Caco-2 (cell line): Measurements from ENCODE around the gene UGT2A2. TPM values are rescaled to one million over a fixed set of nuclear protein-coding genes. Genes with fewer than 3 reads are reported as not detected.

Experiments used
- BruUV-seq: library from RNA; stranded (reverse); fragments of 400-500 nt; replicated peaks from 2 replicates; lab custom pipeline; 2021; lab: Mats Ljungman, UMichigan
- CTCF ChIA-PET: fragments of 300-600 bp; sonication (Branson Sonifier 250); formaldehyde crosslinking; loops from one replicate; lab custom pipeline; 2022; ENCODE audit warnings: antibody characterized with exemption; lab: Charles Lee
- POLR2A ChIA-PET: fragments of 300-600 bp; sonication (Branson Sonifier 250); formaldehyde crosslinking; loops from one replicate; lab custom pipeline; 2022; ENCODE audit warnings: antibody characterized with exemption; lab: Charles Lee
- DNase-seq, 2 experiments: peaks; one replicate each; pipeline versions ENCODE4 v3.0.0 to v3.0.0-alpha.2; 2020 to 2022
- H3K27me3 ChIP-seq: replicated peaks from 2 replicates; pipeline ENCODE4 v1.6.0; 2011; ENCODE audit warnings: low read length; ENCODE audit not compliant: control insufficient read depth, insufficient read depth
- H3K36me3 ChIP-seq: 2 replicates; pipeline ENCODE4 v1.5.1; 2011; ENCODE audit warnings: low read length; ENCODE audit not compliant: control insufficient read depth, insufficient read depth
- H3K4me1 ChIP-seq: fragments of 250-450 bp; sonication (Bioruptor Pico); 2 replicates; pipeline ENCODE4 v1.5.1; 2020; ENCODE audit warnings: mild to moderate bottlenecking
- H3K4me3 ChIP-seq: 2 replicates; pipeline ENCODE4 v1.5.1; 2011; ENCODE audit warnings: low read depth, mild to moderate bottlenecking, control low read depth, low read length
- H3K9me3 ChIP-seq: fragments of 250-450 bp; sonication (Bioruptor Pico); 2 replicates; pipeline ENCODE4 v1.5.1; 2020; ENCODE audit warnings: mild to moderate bottlenecking, moderate library complexity
- H3K27ac Mint-ChIP-seq: one replicate; pipeline ENCODE4 v1.8.0; 2022; ENCODE audit warnings: mixed read lengths; ENCODE audit not compliant: unreplicated experiment
- H3K27me3 Mint-ChIP-seq: one replicate; pipeline ENCODE4 v1.8.0; 2022; ENCODE audit warnings: mixed read lengths; ENCODE audit not compliant: insufficient read depth, unreplicated experiment
- H3K36me3 Mint-ChIP-seq: one replicate; pipeline ENCODE4 v1.8.0; 2022; ENCODE audit warnings: mild to moderate bottlenecking, mixed read lengths; ENCODE audit not compliant: insufficient read depth, unreplicated experiment
- H3K4me1 Mint-ChIP-seq: one replicate; pipeline ENCODE4 v1.8.0; 2022; ENCODE audit warnings: low read depth, mixed read lengths; ENCODE audit not compliant: unreplicated experiment
- H3K4me3 Mint-ChIP-seq: one replicate; pipeline ENCODE4 v1.8.0; 2022; ENCODE audit warnings: mild to moderate bottlenecking, moderate library complexity, mixed read lengths; ENCODE audit not compliant: unreplicated experiment
- H3K9me3 Mint-ChIP-seq: one replicate; pipeline ENCODE4 v1.8.0; 2022; ENCODE audit warnings: mixed read lengths; ENCODE audit not compliant: unreplicated experiment
- CTCF ChIP-seq, 2 experiments: fragments of 200-600 bp in 1 of 2; IDR thresholded peaks; 1 replicate in 1 of 2; 2 replicates in 1 of 2; pipeline versions ENCODE4 v1.5.1 to v1.8.0; 2011 to 2022; ENCODE audit warnings: antibody characterized with exemption in 1 of 2, control low read depth in 1 of 2, inconsistent platforms in 1 of 2, low read depth in 1 of 2, low read length in 1 of 2, mild to moderate bottlenecking in 1 of 2, moderate library complexity in 1 of 2; ENCODE audit not compliant: insufficient read depth in 1 of 2, severe bottlenecking in 1 of 2, unreplicated experiment in 1 of 2
- intact Hi-C: fragments of 100-400 bp; cut with micrococcal nuclease; formaldehyde crosslinking; loops from one replicate; pipeline ENCODE4 v1.10.0; 2022; ENCODE audit not compliant: unreplicated experiment
- total RNA-seq: library from RNA; stranded (reverse); gene quantifications from 2 replicates; pipeline ENCODE4 v1.2.3, GENCODE V29; 2022

UGT2A2 gene
- total RNA-seq, 1 experiment from 2014 or later: not detected

- BruUV-seq: no TSS peak
- CTCF ChIA-PET: no interaction called here
- TF ChIP-seq CTCF (IDR thresholded peaks at IDR 0.05; ENCODE audit: insufficient read depth in 1 of 2, low read depth in 1 of 2, low read length in 1 of 2, severe bottlenecking in 1 of 2, unreplicated experiment in 1 of 2): no peak
- no peaks in the 10 kb centered on the region for H3K4me1 Mint-ChIP-seq
- Histone ChIP-seq H3K9me3 (no peaks in the 10 kb centered on the region), H3K27me3 (no peaks in the 10 kb centered on the region), H3K36me3 (no peaks in the 10 kb centered on the region), H3K4me1 (no peaks in the 10 kb centered on the region), H3K4me3 (no peak overlapping the region)
- no peaks in the 10 kb centered on the region for H3K27me3 Mint-ChIP-seq
- DNase-seq: no peak
- intact Hi-C loops: no loop called here
- no peaks in the 10 kb centered on the region for H3K9me3 Mint-ChIP-seq
- POLR2A ChIA-PET: no interaction called here
- H3K27ac Mint-ChIP-seq: no peak overlapping the region
- no peaks in the 10 kb centered on the region for H3K36me3 Mint-ChIP-seq
- no peak overlapping the region for H3K4me3 Mint-ChIP-seq
Observed at GRCh38 chr4:69576251-69576877, 63.1 kb downstream of the UGT2A2 start.

GRCh38 chr4:69568787-69569186 is 70.7 kb downstream of the UGT2A2 start:
- Histone ChIP-seq H3K4me3 (no peak overlapping the region), H3K9me3 (no peaks in the 10 kb centered on the region), H3K4me1 (no peaks in the 10 kb centered on the region), H3K36me3 (no peaks in the 10 kb centered on the region), H3K27me3 (no peaks in the 10 kb centered on the region)
- Mint-ChIP-seq H3K4me3 (no peak overlapping the region), H3K36me3 (no peaks in the 10 kb centered on the region), H3K27me3 (no peaks in the 10 kb centered on the region), H3K27ac (no peak overlapping the region), H3K4me1 (no peaks in the 10 kb centered on the region), H3K9me3 (no peaks in the 10 kb centered on the region)
- intact Hi-C loops: no loop called here
- no peak for TF ChIP-seq CTCF (IDR thresholded peaks at IDR 0.05; ENCODE audit: insufficient read depth in 1 of 2, low read depth in 1 of 2, low read length in 1 of 2, severe bottlenecking in 1 of 2, unreplicated experiment in 1 of 2)
- ChIA-PET CTCF (no interaction called here), POLR2A (no interaction called here)
- no peak for DNase-seq
- BruUV-seq: no TSS peak

DNA sequence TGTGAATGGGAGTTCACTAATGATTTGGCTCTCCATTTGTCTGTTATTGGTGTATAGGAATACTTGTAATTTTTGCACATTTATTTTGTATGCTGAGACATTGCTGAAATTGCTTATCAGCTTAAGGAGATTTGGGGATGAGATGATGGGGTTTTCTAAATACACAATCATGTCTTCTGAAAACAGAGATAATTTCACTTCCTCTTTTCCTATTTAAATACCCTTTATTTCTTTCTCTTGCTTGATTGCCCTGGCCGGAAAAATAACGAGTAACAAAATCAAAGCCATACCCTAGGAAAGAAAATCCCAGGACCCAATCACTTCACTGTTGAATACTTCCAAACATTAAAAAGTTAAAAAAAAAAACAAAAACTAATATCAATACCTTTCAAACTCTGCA is 76.0 kb downstream of the UGT2A2 start:
- Mint-ChIP-seq H3K27ac (no peak overlapping the region), H3K27me3 (no peaks in the 10 kb centered on the region), H3K4me3 (no peak overlapping the region), H3K4me1 (no peaks in the 10 kb centered on the region), H3K9me3 (no peaks in the 10 kb centered on the region), H3K36me3 (no peaks in the 10 kb centered on the region)
- no peaks in the 10 kb centered on the region for H3K27me3 ChIP-seq
- ChIA-PET POLR2A (no interaction called here), CTCF (no interaction called here)
- intact Hi-C loops: no loop called here
- no peaks in the 10 kb centered on the region for H3K36me3 ChIP-seq
- no peaks in the 10 kb centered on the region for H3K9me3 ChIP-seq
- no TSS peak for BruUV-seq
- no peak for TF ChIP-seq CTCF (IDR thresholded peaks at IDR 0.05; ENCODE audit: insufficient read depth in 1 of 2, low read depth in 1 of 2, low read length in 1 of 2, severe bottlenecking in 1 of 2, unreplicated experiment in 1 of 2)
- H3K4me1 ChIP-seq: no peaks in the 10 kb centered on the region
- DNase-seq: no peak
- no peak overlapping the region for H3K4me3 ChIP-seq
